Heart right ventricle (tissue), 16 donors: ENCODE measurements around the gene MTMR3. TPM values are rescaled to one million over a fixed set of nuclear protein-coding genes. Genes with fewer than 3 reads are reported as not detected.
A peak's percentile ranks its signal among the peaks of the same experiment; 100 is the strongest.

ENCODE experiments used
- ATAC-seq, 8 donors: fragments of 200-7000 bp; cut with Tn5 transposase; one replicate each; pipeline ENCODE4 v1.9.1; 2020; ENCODE audit warnings: mild to moderate bottlenecking in 8 of 8, moderate library complexity in 8 of 8, moderate number of reproducible peaks in 1 of 8
- DNase-seq, 2 donors: peaks; one replicate each; pipeline ENCODE4 v3.0.0-alpha.2; 2020
- H3K27ac ChIP-seq, 10 donors: fragments of 200-600 bp; sonication (generic) in 2 of 10; one replicate each; pipeline versions ENCODE4 v1.5.0 to v1.8.0; 2020 to 2022; ENCODE audit warnings: mild to moderate bottlenecking in 3 of 10
- H3K27me3 ChIP-seq, 7 donors: fragments of 200-600 bp; one replicate each; pipeline ENCODE4 v1.8.0; 2021 to 2022; ENCODE audit warnings: mild to moderate bottlenecking in 2 of 7
- H3K36me3 ChIP-seq, 9 donors: fragments of 200-600 bp; sonication (generic) in 1 of 9; one replicate each; pipeline versions ENCODE4 v1.5.0 to v1.8.0; 2020 to 2022; ENCODE audit warnings: mild to moderate bottlenecking in 2 of 9
- H3K4me1 ChIP-seq, 9 donors: fragments of 200-600 bp; sonication (generic) in 1 of 9; one replicate each; pipeline versions ENCODE4 v1.5.0 to v1.8.0; 2020 to 2022; ENCODE audit warnings: mild to moderate bottlenecking in 4 of 9
- H3K4me3 ChIP-seq, 10 donors: fragments of 200-600 bp; sonication (generic) in 2 of 10; one replicate each; pipeline versions ENCODE4 v1.5.0 to v1.8.0; 2020 to 2022; ENCODE audit warnings: mild to moderate bottlenecking in 7 of 10, moderate library complexity in 2 of 10
- H3K9me3 ChIP-seq, 11 donors: fragments of 200-600 bp in 10 of 11; sonication (generic) in 2 of 11; one replicate each; pipeline versions ENCODE4 v1.5.0 to v1.8.0; 2013 to 2022; ENCODE audit warnings: mild to moderate bottlenecking in 2 of 11, control low read depth in 1 of 11, moderate library complexity in 1 of 11
- CTCF ChIP-seq, 9 donors: fragments of 200-600 bp; sonication (generic) in 2 of 9; IDR thresholded peaks; one replicate each; pipeline versions ENCODE4 v1.5.0 to v1.8.0; 2021 to 2022; ENCODE audit warnings: antibody characterized with exemption in 9 of 9, mild to moderate bottlenecking in 5 of 9, moderate library complexity in 1 of 9
- WGBS, 2 donors: extraction: QIAGEN DNeasy Blood & Tissue Kit; methylation state at CpG; one replicate each; pipeline ENCODE4 v1.1.7; 2013; ENCODE audit warnings: inconsistent platforms in 1 of 2; 5-methylcytosine and 5-hydroxymethylcytosine counted together
- intact Hi-C, 10 donors: fragments of 100-400 bp; cut with DNase I; formaldehyde crosslinking; loops; one replicate each; pipeline versions ENCODE4 v1.11.1 to v1.14.2; 2022
- polyA plus RNA-seq, 2 donors: library from polyadenylated mRNA; stranded (reverse); fragments of 200-250 nt; gene quantifications; one replicate each; pipeline ENCODE4 v1.2.3, GENCODE V29; 2013
- total RNA-seq, 10 donors: library from RNA; stranded (reverse); fragmentation: NEBNext Ultra II Directional in 3 of 10; extraction: Animal tissue kit (Norgen Biotek cat#: 25700) in 3 of 10; gene quantifications; one replicate each; pipeline versions ENCODE4 v1.2.1 to v1.2.4, GENCODE V29; 2021 to 2023
- donor health status: Arrhythmogenic right ventricular cardiomyopathy.
- donor health status: ischemic (EF 13 %, LVEDD 7.1; RV severe dilation, severe dysfunction).
- donor health status: healthy with polysubstance abuse.
- donor health status: DM: no; HTN: yes; CAD: no.
- donor health status: DM: no; HTN: no; CAD: no.
- donor health status: ischemic (EF 25% LVEDD 6.9; RV normal size, moderate dysfunction).
- donor health status: ischemic (EF 25% LVEDD 5.7; RV mildly dilated, moderate dysfunction).
- donor health status: healthy.
- donor health status: DM: yes; HTN: yes; CAD: no.
- donor health status: Ischemic cardiomyopathy.
- donor health status: ischemic (EF 35%, LVEDD 5.7; RV mildly dilated, moderate dysfunction).
- donor health status: nonischemic (EF 11% LVEDD 7.7; RV severe dilation, severe dysfunction).
- donor health status: DM: yes; HTN: yes; CAD: no.
- donor health status: PGD.
- donor health status: ischemic (EF 29% LVEDD 5.4; RV normal size, mild dysfunction).
- donor health status: nonischemic (EF 23%, LVEDD 6.1; RV moderate dilation, normal function).

MTMR3 gene
- total and polyA plus RNA-seq, 12 donors = 9.8 to 42.9 (median 34.6) TPM

DNA sequence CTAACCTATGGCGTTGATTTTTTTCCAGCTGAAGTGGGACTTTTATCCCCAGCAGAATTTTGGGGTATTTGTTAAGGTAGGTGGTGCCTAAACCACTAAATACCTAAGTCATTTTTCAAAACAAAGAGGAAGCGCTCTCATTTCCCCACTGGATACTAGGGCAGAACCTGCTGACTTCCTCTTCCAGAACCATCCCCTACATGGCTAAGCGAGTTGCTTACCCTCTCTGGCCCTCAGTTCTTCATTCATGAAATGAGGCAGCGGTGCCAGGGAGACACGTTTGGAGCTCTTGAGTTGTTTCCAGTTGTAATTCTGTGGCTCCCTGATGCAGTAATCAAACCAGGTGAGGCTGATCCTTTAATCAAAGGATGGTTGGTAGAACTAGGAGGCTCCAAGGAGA is 10.0 kb upstream of the MTMR3 start:
- 75 to 77% methylated on average over 5 of the region's 5 CpGs for WGBS, 2 donors
- no peaks in the 10 kb centered on the region for H3K27me3 ChIP-seq
- DNase-seq = no peak
- H3K4me1 ChIP-seq = peaks cover 0 to 22% (median 16%) of the 10 kb centered on the region in 9 donors
- H3K36me3 ChIP-seq = no peaks in the 10 kb centered on the region
- H3K4me3 ChIP-seq = no peak overlapping the region
- ATAC-seq = peak in 3 of 8 donors; percentile 25 to 45 (median 33)
- TF ChIP-seq CTCF (IDR thresholded peaks at IDR 0.05) = no peak
- no peaks in the 10 kb centered on the region for H3K9me3 ChIP-seq
- intact Hi-C loops = no loop called here
- H3K27ac ChIP-seq = peak overlapping the region in 7 of 10 donors; percentile 35 to 74 (median 54)

DNA sequence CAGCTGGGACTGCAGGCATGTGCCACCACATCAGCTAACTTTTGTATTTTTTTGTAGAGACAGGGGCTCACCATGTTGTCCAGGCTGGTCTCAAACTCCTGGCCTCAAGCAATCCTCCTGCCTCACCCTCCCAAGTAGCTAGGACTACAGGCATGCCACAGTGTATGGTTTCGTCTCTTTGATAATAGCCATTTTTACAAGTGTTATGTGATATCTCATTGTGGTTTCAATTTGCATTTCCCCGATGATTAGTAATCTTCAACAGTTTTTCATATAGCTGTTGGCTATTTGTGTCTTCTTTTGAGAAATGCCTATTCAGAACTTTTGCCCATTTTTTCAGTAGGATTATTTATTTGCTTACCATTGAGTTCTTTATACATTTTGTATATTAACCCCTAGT is 9.0 kb upstream of the MTMR3 start:
- ATAC-seq = no peak
- H3K9me3 ChIP-seq = no peaks in the 10 kb centered on the region
- TF ChIP-seq CTCF (IDR thresholded peaks at IDR 0.05) = no peak
- no peaks in the 10 kb centered on the region for H3K27me3 ChIP-seq
- WGBS, 2 donors = 87 to 88% methylated on average over 2 of the region's 2 CpGs
- no peaks in the 10 kb centered on the region for H3K36me3 ChIP-seq
- peaks cover 0 to 21% (median 15%) of the 10 kb centered on the region in 9 donors for H3K4me1 ChIP-seq
- no peak for DNase-seq
- intact Hi-C loops = no loop called here
- H3K27ac ChIP-seq = no peak overlapping the region
- H3K4me3 ChIP-seq = no peak overlapping the region

GRCh38 chr22:29877620-29878019 is 5.4 kb upstream of the MTMR3 start:
- no peak for DNase-seq
- H3K4me3 ChIP-seq = no peak overlapping the region
- H3K4me1 ChIP-seq = peaks cover 0 to 11% (median 5%) of the 10 kb centered on the region in 9 donors
- no peak for ATAC-seq
- no peaks in the 10 kb centered on the region for H3K27me3 ChIP-seq
- H3K9me3 ChIP-seq = no peaks in the 10 kb centered on the region
- 68 to 85% methylated on average over 2 of the region's 2 CpGs for WGBS, 2 donors
- intact Hi-C loops = no loop called here
- no peak overlapping the region for H3K27ac ChIP-seq
- H3K36me3 ChIP-seq = no peaks in the 10 kb centered on the region
- TF ChIP-seq CTCF (IDR thresholded peaks at IDR 0.05) = no peak

DNA sequence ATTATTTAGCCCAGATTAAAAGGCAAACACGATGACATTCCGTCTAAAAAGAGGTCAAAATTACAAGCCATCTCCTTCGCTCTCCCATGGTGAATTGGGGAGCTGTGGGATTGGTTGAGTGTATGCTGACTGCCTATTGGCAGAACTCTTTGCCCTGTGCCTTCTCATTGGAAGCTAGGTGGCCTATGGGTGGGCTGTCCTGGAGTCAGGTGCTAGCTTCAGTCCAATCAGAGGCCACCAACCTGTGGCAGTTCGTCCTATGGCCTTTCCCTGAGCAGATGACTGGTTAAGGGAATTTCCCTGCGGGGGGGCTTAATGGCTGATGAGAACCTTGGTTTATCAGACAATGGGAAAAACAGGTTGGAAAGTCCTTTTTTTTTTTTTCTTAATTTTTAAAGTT is 3.2 kb upstream of the MTMR3 start:
- DNase-seq (no peak), ATAC-seq (no peak)
- H3K36me3 ChIP-seq = no peaks in the 10 kb centered on the region
- H3K4me3 ChIP-seq = no peak overlapping the region
- no peaks in the 10 kb centered on the region for H3K9me3 ChIP-seq
- intact Hi-C loops = loop anchor here in 7 of 10 donors (5.0 to 10.0 kb wide), 3 partner anchors 65 to 125 kb away; no protein-coding TSS in a partner anchor
- H3K4me1 ChIP-seq = peaks cover 0 to 16% (median 12%) of the 10 kb centered on the region in 9 donors
- 96% methylated on average over 5 of the region's 5 CpGs for WGBS, 2 donors
- TF ChIP-seq CTCF (IDR thresholded peaks at IDR 0.05) = no peak
- H3K27ac ChIP-seq = no peak overlapping the region
- H3K27me3 ChIP-seq = no peaks in the 10 kb centered on the region
